ENCODE measurements around the gene PROB1. TPM values are rescaled to one million over a fixed set of nuclear protein-coding genes. Genes with fewer than 3 reads are reported as not detected.

Gene PROB1
- total and polyA plus RNA-seq, 9 of the 15 experiments (the other 6 are each of a cell fraction or from before 2014, with no cell fraction given): 0.01 to 1.8 (median 0.47) TPM

DNA sequence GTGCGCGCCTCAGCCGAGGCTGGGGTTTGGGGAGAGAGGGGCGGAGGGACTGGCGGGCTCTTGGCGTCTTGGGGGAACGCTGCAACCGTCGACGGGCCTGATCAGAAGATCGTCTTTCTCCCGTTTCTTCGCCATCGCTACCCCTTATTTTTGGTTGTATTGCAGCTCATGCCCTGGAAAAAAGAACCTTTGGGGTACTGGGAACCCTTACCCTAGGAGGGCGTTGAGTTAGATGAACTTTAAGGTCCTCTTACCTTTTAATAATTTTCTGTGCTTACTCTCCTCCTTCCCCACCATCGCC, 52.5 kb downstream of the PROB1 start (continued):
- TF ChIP-seq, protein P1, sequence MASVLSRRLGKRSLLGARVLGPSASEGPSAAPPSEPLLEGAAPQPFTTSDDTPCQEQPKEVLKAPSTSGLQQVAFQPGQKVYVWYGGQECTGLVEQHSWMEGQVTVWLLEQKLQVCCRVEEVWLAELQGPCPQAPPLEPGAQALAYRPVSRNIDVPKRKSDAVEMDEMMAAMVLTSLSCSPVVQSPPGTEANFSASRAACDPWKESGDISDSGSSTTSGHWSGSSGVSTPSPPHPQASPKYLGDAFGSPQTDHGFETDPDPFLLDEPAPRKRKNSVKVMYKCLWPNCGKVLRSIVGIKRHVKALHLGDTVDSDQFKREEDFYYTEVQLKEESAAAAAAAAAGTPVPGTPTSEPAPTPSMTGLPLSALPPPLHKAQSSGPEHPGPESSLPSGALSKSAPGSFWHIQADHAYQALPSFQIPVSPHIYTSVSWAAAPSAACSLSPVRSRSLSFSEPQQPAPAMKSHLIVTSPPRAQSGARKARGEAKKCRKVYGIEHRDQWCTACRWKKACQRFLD (CRISPR knock-in tag; IDR thresholded peaks at IDR 0.05): no peak
- TF ChIP-seq, protein P2, sequence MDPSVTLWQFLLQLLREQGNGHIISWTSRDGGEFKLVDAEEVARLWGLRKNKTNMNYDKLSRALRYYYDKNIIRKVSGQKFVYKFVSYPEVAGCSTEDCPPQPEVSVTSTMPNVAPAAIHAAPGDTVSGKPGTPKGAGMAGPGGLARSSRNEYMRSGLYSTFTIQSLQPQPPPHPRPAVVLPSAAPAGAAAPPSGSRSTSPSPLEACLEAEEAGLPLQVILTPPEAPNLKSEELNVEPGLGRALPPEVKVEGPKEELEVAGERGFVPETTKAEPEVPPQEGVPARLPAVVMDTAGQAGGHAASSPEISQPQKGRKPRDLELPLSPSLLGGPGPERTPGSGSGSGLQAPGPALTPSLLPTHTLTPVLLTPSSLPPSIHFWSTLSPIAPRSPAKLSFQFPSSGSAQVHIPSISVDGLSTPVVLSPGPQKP (CRISPR knock-in tag; IDR thresholded peaks at IDR 0.05): no peak
- TF ChIP-seq ETV6 (IDR thresholded peaks at IDR 0.05; ENCODE audit: borderline replicate concordance in 1 of 2, low read depth in 2 of 2, low read length in 1 of 2) (no peak), ETV6 (CRISPR knock-in tag; IDR thresholded peaks at IDR 0.05; ENCODE audit: borderline replicate concordance) (no peak), MCM2 (IDR thresholded peaks at IDR 0.05; ENCODE audit: low read depth) (no peak), TCF7L2 (IDR thresholded peaks at IDR 0.05; ENCODE audit: low read depth, low read length) (no peak), RFX7 (CRISPR knock-in tag; IDR thresholded peaks at IDR 0.05) (no peak), TRIM24 (IDR thresholded peaks at IDR 0.05) (no peak), HLTF (IDR thresholded peaks at IDR 0.05) (no peak), YBX1 (IDR thresholded peaks at IDR 0.05) (no peak), E2F3 (CRISPR knock-in tag; IDR thresholded peaks at IDR 0.05) (no peak), GTF2E2 (tag; IDR thresholded peaks at IDR 0.05) (peak; percentile 21; the same call in 1 of the 2 replicates), TBL1XR1 (IDR thresholded peaks at IDR 0.05; ENCODE audit: low read length in 2 of 2) (no peak), ZNF12 (CRISPR knock-in tag; IDR thresholded peaks at IDR 0.05) (0 out of 2 replicates have a peak, but pooled peaks have one; percentile 2), ZNF140 (CRISPR knock-in tag; IDR thresholded peaks at IDR 0.05) (no peak), SMAD1 (IDR thresholded peaks at IDR 0.05; ENCODE audit: low read depth, low read length, partially characterized antibody) (no peak), BRD9 (IDR thresholded peaks at IDR 0.05; ENCODE audit: low read depth, partially characterized antibody) (no peak), MEIS2 (IDR thresholded peaks at IDR 0.05; ENCODE audit: partially characterized antibody) (no peak)
- TF ChIP-seq, protein P3, sequence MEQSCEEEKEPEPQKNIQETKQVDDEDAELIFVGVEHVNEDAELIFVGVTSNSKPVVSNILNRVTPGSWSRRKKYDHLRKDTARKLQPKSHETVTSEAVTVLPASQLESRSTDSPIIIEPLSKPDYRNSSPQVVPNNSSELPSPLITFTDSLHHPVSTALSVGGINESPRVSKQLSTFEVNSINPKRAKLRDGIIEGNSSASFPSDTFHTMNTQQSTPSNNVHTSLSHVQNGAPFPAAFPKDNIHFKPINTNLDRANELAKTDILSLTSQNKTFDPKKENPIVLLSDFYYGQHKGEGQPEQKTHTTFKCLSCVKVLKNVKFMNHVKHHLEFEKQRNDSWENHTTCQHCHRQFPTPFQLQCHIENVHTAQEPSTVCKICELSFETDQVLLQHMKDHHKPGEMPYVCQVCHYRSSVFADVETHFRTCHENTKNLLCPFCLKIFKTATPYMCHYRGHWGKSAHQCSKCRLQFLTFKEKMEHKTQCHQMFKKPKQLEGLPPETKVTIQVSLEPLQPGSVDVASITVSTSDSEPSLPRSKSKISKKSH (CRISPR knock-in tag; IDR thresholded peaks at IDR 0.05): no peak
- TF ChIP-seq, protein P4, sequence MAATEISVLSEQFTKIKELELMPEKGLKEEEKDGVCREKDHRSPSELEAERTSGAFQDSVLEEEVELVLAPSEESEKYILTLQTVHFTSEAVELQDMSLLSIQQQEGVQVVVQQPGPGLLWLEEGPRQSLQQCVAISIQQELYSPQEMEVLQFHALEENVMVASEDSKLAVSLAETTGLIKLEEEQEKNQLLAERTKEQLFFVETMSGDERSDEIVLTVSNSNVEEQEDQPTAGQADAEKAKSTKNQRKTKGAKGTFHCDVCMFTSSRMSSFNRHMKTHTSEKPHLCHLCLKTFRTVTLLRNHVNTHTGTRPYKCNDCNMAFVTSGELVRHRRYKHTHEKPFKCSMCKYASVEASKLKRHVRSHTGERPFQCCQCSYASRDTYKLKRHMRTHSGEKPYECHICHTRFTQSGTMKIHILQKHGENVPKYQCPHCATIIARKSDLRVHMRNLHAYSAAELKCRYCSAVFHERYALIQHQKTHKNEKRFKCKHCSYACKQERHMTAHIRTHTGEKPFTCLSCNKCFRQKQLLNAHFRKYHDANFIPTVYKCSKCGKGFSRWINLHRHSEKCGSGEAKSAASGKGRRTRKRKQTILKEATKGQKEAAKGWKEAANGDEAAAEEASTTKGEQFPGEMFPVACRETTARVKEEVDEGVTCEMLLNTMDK (IDR thresholded peaks at IDR 0.05; ENCODE audit: borderline replicate concordance, insufficient read depth, low read depth, low read length, poor library complexity, severe bottlenecking): no peak
- TF ChIP-seq, protein P5, sequence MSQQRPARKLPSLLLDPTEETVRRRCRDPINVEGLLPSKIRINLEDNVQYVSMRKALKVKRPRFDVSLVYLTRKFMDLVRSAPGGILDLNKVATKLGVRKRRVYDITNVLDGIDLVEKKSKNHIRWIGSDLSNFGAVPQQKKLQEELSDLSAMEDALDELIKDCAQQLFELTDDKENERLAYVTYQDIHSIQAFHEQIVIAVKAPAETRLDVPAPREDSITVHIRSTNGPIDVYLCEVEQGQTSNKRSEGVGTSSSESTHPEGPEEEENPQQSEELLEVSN (IDR thresholded peaks at IDR 0.05; ENCODE audit: borderline replicate concordance in 1 of 2, extremely low read depth in 1 of 2, insufficient read depth in 1 of 2, insufficient read length in 1 of 2, low read depth in 1 of 2, low read length in 1 of 2, poor library complexity in 1 of 2, severe bottlenecking in 1 of 2): peak in 1 of 2 experiments; percentile 75
- TF ChIP-seq, protein P6, sequence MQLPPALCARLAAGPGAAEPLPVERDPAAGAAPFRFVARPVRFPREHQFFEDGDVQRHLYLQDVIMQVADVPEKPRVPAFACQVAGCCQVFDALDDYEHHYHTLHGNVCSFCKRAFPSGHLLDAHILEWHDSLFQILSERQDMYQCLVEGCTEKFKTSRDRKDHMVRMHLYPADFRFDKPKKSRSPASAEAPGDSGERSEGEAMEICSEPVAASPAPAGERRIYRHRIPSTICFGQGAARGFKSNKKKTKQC (CRISPR knock-in tag; IDR thresholded peaks at IDR 0.05): no peak
